Panc1 (cell line): ENCODE measurements around the gene EHHADH.

Experiments
- POLR2AphosphoS5 ChIP-seq: IDR thresholded peaks from 2 replicates; pipeline ENCODE4 v1.6.1; 2012; ENCODE audit warnings: mild to moderate bottlenecking, low read depth, low read length, moderate library complexity
- TF ChIP-seq, protein P1 (sequence below): fragments of 450-650 bp; IDR thresholded peaks from 2 replicates; pipeline ENCODE4 v1.5.1; 2017; ENCODE audit warnings: mild to moderate bottlenecking
- TF ChIP-seq, protein P2 (sequence below), 2 experiments: IDR thresholded peaks; 2 replicates each; pipeline ENCODE4 v1.6.1; 2011 to 2012; ENCODE audit warnings: low read depth in 2 of 2, control low read depth in 1 of 2, low read length in 1 of 2, mild to moderate bottlenecking in 1 of 2, moderate library complexity in 1 of 2; ENCODE audit not compliant: insufficient read depth in 1 of 2

DNA sequence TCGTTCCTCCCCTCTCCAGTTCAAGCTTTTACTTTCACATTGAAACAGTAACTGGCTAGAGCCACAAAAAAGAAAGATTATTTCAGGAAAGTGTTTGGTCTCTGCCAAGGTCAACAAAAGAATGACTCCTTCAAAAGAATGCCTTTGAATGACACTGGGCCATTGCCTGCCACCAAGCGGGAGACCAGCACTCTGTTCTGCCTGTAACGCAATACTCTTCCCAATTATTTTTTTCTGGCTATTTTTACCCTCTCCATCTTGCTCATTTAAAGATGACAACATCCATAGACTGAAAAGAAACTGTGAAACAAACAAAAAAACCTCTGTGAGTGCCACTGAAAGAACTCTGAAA lies 37.3 kb downstream of the EHHADH start:
- TF ChIP-seq, protein P1, sequence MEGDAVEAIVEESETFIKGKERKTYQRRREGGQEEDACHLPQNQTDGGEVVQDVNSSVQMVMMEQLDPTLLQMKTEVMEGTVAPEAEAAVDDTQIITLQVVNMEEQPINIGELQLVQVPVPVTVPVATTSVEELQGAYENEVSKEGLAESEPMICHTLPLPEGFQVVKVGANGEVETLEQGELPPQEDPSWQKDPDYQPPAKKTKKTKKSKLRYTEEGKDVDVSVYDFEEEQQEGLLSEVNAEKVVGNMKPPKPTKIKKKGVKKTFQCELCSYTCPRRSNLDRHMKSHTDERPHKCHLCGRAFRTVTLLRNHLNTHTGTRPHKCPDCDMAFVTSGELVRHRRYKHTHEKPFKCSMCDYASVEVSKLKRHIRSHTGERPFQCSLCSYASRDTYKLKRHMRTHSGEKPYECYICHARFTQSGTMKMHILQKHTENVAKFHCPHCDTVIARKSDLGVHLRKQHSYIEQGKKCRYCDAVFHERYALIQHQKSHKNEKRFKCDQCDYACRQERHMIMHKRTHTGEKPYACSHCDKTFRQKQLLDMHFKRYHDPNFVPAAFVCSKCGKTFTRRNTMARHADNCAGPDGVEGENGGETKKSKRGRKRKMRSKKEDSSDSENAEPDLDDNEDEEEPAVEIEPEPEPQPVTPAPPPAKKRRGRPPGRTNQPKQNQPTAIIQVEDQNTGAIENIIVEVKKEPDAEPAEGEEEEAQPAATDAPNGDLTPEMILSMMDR: no peak
- TF ChIP-seq, protein P2, sequence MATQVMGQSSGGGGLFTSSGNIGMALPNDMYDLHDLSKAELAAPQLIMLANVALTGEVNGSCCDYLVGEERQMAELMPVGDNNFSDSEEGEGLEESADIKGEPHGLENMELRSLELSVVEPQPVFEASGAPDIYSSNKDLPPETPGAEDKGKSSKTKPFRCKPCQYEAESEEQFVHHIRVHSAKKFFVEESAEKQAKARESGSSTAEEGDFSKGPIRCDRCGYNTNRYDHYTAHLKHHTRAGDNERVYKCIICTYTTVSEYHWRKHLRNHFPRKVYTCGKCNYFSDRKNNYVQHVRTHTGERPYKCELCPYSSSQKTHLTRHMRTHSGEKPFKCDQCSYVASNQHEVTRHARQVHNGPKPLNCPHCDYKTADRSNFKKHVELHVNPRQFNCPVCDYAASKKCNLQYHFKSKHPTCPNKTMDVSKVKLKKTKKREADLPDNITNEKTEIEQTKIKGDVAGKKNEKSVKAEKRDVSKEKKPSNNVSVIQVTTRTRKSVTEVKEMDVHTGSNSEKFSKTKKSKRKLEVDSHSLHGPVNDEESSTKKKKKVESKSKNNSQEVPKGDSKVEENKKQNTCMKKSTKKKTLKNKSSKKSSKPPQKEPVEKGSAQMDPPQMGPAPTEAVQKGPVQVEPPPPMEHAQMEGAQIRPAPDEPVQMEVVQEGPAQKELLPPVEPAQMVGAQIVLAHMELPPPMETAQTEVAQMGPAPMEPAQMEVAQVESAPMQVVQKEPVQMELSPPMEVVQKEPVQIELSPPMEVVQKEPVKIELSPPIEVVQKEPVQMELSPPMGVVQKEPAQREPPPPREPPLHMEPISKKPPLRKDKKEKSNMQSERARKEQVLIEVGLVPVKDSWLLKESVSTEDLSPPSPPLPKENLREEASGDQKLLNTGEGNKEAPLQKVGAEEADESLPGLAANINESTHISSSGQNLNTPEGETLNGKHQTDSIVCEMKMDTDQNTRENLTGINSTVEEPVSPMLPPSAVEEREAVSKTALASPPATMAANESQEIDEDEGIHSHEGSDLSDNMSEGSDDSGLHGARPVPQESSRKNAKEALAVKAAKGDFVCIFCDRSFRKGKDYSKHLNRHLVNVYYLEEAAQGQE (IDR thresholded peaks at IDR 0.05; ENCODE audit: insufficient read depth in 1 of 2, low read depth in 2 of 2, low read length in 1 of 2): no peak
- no peak for TF ChIP-seq POLR2AphosphoS5
